Measurements from ENCODE around the gene NOXO1.
"Not testable (repeated sequence)": the region's sequence is repeated elsewhere in the genome, so short reads cannot be mapped to it uniquely, and the experiment has no call there.

The NOXO1 gene

DNA sequence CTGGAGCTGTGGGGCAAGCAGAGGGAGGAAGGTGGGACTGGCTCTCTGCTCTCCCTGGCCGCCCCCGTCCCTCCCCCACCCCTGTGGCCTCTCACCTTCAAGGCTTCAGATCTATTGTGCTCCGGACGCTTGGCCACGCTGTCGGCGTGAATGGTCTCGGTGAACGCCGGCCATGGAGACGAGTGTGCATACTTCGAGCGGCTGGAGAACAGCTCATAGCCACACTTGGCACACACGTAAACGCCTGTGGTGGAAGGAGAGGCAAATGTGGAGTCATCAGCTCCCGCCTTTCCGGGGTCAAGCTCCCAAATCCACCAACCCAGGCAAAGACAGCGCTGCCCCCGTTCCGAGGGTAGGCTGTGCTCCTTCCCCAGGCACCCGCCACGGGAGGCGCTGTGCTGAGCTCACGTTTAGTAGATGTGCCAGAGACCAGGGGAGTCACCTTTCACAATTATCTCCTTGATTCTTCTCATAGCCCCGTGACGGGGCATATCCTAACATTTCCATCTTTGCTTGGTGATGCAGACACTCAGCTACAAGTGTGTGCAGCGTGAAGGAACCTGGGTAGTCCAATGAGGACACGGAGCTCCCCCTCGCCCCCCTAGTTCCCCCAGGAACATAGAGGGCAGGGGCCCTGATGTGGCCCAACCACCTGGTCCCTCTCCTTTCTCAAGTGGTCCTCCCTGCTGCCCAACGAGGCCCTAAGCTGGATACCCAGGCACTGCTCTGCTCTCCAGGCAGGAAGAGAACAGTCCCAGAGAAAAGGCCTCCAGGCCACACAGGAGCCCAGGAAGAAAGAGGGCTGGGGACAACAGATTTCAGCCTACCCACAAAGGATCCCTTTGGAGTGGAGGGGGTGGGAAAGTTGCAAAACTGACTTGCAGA, 39.9 kb downstream of the NOXO1 start:
- DNase-seq (ENCODE audit: low spot score): no peak

DNA sequence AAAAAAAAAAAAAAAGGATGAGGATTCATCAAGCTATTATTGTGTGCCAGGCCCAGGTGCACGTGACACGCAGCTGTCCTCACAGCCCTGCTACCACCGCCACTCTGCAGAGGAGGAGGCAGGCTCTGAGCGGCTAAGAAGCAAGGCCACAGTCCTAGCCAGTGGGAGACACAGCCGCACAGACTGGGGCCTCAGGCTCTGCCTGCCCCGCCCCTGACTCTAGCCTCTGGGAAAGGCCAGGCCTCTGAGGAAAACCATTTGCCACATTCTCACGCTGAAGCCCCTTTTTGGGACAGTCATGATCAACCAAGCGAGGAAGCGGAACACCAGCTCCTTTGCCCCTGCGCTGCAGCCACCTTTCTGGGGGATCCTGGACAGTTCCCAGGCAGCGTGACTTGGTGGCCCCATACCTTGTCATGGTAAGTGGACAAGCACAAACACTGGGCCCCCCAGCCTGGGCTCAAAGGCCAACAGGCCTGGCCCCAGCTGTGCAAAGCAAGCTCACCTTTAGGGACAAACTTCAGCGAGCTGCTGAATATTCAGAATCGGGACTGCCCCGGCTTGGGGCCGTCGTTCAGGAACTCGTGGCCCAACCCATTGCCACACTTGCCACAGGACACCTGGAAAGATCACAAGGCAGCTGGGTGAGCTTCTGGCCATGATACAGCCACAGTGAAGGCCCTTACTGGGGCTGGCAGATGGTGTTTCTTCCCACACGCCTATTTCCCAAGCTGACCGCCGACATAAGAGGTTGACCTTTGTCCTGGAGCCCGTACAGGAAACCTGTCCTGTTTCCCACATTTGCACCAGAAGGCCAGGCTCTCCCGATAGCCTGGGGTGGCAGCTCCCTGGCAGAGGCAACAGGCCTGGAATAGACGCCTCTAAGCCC, 40.8 kb downstream of the NOXO1 start:
- no peak for DNase-seq (ENCODE audit: low spot score)

GRCh38 chr16:1939833-1940232, 41.4 kb downstream of the NOXO1 start:
- DNase-seq (ENCODE audit: low spot score): not testable (repeated sequence)

DNA sequence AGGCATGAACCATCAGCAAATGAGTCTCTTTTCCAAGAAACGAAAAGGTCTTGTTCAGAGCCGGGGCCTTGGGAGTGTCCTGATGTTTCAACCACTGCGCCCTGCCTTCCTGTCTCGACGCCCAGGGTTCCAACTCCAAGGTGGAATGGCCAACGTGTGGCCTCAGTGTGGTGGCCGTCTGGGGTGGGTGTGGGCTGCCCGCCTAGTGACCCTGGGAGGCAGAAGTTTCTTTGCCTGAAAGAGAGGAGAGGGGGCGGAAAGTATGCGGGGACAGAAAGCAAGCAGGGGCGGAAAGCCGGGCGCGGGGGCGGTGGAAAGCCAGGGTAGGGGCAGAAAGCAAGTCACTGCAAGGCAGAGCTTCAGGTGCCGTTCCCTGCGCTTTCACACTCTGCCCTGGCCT, 42.4 kb downstream of the NOXO1 start:
- DNase-seq (ENCODE audit: low spot score): no peak

GRCh38 chr16:1938316-1938715, 43.0 kb downstream of the NOXO1 start:
- no peak for DNase-seq (ENCODE audit: low spot score)

DNA sequence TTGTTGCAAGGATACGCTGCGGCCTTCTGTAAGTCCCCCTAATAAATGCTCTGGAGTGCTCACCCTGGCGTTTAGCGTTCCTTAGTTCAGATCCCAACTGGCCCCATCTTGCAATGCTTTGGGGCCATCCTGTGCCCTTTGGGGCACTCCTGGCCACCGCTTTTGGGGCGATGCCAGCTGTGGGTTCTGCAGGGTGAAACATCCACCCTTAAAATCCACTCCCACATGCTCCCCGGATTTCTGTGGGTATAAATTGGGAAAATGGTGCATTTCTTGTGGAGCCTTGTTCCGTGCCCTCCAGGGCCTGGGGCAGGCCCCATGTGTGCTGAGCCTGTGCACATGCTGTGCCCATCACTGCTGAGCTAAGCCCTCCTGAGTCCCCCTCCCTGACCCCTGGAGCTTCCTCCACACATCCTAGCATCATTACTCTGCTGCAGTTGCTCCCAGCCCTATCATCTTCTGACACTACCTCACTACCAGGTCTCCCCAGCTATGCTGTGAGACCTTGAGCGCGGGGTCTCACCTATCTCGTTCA, 44.3 kb downstream of the NOXO1 start:
- DNase-seq (ENCODE audit: low spot score): no peak

GRCh38 chr16:1933097-1933661, 48.1 kb downstream of the NOXO1 start:
- DNase-seq (ENCODE audit: low spot score): no peak

GRCh38 chr16:1932050-1933028, 48.9 kb downstream of the NOXO1 start:
- DNase-seq (ENCODE audit: low spot score): peak; percentile 58

GRCh38 chr16:1930338-1930720, 50.9 kb downstream of the NOXO1 start:
- DNase-seq (ENCODE audit: low spot score): no peak

GRCh38 chr16:1929578-1930337, 51.5 kb downstream of the NOXO1 start:
- DNase-seq (ENCODE audit: low spot score): peak; percentile 99

DNA sequence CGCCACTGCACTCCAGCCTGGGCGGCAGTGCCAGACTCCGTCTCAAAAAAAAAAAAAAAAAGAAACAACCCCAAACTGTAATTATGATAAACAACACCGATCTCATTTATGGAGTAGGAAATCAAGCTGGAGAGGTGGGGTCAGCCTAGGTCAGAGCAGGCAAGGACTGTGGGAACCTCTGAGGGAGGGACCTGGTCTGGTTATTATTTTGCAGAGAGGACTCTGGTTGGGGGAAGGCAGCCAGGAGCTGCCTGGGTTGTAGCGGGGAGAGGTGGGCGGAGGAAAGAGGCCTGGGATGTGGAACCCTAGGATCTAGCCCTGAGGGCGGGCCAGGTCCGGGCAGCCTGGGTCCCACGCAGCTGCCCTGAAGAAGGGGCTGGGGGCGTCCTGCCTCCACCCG, 52.2 kb downstream of the NOXO1 start:
- peak; percentile 64 for DNase-seq (ENCODE audit: low spot score)

All from D341Med (cell line).